ENCODE measurements around the gene LIN7B.
"Not testable (repeated sequence)": the region's sequence is repeated elsewhere in the genome, so short reads cannot be mapped to it uniquely, and the experiment has no call there.

LIN7B gene

DNA sequence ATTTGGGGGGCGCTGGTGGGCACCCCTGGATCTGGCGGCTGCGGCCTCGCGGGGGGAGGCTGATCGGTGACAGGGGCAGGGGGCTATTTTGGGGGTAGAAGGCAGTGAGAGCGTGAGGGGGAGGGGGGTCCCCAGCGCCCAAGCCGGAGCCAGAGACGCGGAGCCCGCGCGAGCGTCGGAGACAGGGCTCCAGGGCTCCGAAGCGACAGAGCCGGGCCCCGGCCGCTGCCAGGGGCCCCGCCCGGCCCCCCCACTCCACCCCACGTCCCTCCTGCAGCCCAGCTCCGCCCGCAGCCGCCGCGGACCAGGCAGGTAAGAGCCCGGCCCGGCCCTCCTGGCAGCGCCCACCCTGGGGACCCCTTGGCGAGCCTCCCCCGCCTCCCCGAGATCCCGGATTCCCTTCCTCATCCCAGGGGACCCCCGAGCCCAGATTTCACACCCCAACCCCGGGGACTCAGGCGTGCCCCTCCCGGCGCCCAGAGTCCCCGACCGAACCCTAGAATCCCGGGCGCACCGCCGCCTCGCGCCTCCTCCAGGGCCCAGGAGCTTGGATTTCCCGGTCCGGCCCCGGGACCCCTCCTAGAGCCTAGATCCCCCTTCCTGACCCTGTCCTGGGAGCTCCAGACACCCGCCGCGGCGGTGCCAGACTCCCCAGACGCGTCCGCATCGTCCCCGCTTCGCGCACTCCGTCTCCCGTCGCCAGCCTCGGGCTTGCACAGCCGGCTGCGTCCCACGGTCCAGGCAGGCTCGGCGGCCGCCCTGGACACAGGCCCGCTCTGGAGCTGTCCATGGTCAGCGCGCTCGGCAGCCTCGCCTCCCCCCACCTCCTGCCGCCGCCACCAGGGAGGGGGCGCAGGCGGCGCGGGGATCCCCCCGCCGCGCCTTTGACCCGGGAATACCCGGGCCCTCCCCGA lies 5.5 kb downstream of the LIN7B start, which contains the start of gene PPFIA3:
Gene PPFIA3 (plus strand): TSS at position 134 of the 914 bp plus-strand sequence. CDS start 8,330 bp downstream, outside the sequence.
- DNase-seq (ENCODE audit: low read depth) = no peak

DNA sequence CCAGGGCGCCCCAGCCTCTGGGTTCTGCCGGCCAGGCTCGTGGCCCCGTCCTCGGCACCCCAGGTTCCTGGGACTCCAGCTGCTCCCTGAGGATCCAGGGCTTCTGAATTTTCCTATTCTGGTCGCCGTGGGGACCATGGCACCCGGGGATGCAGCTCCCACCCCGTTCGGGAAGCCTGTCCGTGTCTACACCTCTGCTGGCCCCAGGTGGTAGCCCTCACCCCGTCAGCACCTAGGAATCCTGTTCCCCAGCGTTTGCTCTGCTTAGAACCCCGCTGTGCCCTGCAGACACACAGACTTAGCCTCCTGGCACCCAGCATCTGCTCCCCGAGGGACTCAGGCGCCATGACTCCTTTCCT lies 6.1 kb downstream of the LIN7B start:
- DNase-seq (ENCODE audit: low read depth) = no peak

DNA sequence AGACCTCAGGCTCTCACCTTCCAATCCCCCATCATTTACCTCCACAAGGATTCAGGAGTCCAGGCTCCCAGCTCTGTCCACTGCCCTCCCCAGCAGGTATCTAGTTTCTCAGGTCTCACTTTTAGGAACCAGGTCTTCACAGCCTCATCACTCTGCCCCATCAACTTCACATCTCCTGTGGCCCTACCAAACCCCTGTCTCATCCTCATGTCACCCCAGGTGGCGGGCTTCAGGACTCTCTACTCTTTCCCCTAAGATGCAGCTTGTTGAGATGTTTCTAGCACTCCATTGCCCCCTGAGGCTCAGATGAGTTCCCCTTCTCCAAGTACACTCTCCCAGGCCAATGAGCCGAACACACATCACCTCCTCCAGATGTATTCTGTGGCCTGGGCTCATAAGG lies 6.7 kb downstream of the LIN7B start:
- no peak for DNase-seq (ENCODE audit: low read depth)

DNA sequence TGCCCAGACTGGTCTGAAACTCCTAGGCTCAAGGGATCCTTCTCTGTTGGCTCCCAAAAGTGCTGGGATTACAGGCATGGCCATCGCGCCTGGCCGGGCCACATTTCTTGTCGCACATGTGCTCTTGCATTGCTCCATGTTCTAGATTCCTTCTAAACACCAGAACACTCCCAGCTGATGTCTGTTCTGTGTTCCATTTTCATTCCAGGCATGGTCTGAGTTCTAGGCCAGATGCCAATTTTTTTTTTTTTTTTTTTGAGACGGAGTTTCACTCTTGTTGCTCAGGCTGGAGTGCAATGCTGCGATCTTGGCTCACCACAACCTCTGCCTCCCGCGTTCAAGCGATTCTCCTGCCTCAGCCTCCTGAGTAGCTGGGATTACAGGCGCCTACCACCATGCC lies 7.7 kb downstream of the LIN7B start:
- not testable (repeated sequence) for DNase-seq (ENCODE audit: low read depth)

DNA sequence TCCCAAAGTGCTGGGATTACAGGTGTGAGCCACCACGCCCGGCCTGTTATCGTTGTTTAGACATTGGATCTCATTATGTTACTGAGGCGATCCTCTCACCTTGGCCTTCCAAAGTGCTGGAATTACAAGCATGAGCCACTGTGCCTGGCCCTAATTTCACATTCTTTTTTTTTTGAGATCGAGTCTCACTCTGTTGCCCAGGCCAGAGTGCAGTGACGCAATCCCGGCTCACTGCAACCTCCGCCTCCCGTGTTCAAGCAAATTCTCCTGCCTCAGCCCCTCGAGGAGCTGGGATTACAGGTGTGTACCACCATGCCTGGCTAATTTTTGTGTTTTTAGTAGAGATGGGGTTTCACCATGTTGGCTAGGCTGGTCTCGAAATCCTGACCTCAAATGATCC lies 9.1 kb downstream of the LIN7B start:
- not testable (repeated sequence) for DNase-seq (ENCODE audit: low read depth)

DNA sequence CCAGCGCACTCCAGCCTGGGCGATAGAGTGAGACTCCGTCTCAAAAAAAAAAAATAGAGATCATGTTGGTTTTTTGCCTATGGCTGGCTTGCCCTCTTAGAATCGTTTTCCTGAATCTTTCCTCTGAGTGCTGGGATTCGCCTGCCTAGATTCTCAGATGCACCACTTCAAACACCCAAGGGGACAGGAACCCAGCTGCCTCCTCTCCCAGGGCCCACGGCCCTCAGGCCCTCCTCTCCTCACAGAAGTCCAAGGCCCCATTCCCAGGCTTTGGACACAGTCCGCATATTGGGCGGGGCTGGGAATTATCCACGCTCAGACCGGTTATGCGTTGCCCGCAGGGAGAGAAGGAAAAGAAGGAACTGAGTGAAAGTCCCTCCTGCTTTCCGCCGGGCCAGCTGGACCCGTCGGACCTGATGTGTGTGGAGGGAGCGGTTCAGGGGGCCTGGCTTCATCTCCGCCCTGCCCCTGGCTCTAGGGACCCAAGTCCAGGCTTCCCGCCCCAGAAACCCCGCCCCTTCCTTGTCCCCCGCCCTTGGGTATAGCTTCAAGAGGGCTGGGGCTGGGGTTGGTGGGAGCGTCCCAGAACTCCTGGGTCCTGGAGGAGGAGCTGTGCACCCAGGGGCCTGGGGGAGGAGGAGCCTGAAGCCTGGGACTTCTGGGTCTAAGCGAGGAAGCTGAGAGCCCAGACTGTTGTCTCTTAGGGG lies 11.0 kb downstream of the LIN7B start:
- DNase-seq (ENCODE audit: low read depth) = no peak

DNA sequence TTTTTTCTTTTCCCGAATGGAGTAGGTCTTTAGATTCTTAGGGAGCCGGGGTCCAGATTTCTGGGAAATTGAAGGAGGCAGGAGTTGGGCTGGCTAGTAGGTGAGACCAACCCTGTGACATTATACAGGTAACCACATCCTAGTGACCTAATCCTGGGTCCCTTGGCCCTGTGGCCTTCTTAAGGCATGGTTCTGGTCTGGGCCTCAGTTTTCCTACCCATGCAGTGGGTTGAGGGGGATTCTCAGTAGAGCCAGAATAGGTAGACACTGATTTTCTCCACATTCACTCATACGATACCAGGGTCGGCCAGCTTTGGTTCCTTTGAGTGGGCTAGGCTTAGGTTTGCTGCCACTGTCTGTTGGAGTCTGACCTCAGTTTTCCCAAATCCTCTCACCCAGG lies 12.4 kb downstream of the LIN7B start:
- no peak for DNase-seq (ENCODE audit: low read depth)

DNA sequence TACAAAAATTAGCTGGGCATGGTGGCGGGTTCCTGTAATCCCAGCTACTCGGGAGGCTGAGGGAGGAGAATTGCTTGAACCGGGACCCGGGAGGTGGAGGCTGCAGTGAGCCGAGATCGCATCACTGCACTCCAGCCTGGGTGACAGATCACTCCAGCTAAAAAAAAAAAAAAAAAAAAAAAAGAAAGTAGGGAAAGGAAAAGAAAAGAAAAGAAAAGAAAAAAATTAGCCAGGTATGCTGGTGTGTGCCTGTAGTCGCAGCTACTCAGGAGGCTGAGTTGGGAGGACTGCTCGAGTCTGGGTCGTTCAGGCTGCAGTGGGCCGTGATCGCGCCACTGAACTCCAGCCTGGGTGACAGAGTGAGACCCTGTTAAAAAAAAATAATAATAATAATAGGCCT lies 13.1 kb downstream of the LIN7B start:
- not testable (repeated sequence) for DNase-seq (ENCODE audit: low read depth)

DNA sequence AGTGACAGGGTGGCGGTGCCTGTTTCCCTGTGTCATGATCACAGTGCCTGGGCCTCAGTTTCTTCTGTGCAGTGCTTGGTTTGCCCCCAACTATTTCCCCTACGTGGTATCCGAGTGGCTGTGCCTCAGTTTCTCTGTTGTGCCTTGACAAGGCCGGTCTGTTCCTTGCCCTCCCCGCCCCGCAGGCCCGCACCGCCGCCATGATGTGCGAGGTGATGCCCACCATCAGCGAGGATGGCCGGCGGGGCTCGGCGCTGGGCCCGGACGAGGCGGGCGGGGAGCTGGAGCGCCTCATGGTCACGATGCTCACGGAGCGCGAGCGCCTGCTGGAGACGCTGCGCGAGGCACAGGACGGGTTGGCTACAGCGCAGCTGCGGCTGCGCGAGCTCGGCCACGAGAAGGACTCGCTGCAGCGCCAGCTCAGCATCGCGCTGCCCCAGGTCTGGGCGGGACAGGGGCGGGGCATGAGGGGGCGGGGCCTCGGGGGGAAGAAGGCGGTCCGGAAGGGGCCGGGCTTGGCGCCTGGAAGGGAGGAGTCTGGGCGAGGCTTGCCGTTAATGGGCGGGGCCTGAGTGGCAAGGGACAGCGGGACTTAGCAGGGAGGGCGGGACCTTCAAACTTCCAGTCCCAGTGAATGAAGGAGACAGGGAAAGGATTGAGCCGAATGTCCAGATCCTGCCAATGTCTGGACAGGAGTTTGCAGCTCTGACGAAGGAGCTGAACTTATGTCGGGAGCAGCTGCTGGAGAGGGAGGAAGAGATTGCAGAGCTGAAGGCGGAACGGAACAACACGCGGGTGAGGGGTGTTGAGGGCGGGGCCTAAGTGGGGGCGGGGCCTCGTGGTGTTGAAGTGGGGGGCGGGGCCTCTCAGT lies 13.7 kb downstream of the LIN7B start:
- peak; percentile 82 for DNase-seq (ENCODE audit: low read depth)

DNA sequence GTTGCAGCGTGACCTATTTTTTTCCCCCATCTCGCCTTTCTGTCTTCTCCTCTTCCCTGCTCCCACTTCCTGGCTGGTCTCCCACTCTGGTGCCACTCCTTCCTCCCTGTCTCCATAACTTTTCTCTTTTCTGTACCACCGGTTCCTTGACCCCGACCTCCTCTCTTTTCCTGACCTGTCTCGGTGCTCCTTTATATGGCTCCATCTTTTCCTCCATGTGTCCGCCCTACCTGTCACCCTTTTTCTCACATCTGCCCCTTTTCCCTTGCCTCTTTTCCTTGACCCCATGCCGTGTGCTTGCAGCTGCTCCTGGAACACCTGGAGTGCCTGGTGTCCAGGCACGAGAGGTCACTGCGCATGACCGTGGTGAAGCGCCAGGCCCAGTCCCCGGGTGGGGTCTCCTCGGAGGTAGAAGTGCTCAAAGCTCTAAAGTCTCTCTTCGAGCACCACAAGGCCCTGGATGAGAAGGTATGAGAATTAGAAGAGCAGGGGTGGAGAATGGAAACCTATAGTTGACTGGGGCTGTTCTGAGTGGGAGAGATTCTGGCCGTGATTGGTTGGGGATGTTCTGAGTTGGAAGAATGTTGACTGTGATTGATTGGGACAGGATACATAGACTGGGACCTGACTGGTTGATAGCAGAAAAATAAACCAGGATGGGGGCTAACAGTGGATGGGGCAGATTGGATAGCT lies 14.5 kb downstream of the LIN7B start:
- no peak for DNase-seq (ENCODE audit: low read depth)

DNA sequence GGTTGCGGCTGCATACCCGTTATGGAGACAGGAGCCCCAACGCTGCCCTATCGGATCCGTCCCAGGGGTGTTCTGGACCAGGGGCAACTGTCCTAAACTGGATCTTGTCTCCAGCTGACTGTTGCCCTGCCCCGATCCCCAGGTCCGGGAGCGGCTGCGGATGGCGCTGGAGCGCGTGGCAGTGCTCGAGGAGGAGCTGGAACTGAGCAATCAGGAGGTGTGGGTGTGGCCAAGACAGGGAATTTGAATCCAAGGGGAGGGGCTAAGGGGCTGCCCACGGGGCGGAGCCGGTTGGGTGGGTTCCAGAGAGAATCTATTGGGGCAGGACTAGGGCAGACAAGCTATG lies 15.0 kb downstream of the LIN7B start:
- DNase-seq (ENCODE audit: low read depth) = no peak

DNA sequence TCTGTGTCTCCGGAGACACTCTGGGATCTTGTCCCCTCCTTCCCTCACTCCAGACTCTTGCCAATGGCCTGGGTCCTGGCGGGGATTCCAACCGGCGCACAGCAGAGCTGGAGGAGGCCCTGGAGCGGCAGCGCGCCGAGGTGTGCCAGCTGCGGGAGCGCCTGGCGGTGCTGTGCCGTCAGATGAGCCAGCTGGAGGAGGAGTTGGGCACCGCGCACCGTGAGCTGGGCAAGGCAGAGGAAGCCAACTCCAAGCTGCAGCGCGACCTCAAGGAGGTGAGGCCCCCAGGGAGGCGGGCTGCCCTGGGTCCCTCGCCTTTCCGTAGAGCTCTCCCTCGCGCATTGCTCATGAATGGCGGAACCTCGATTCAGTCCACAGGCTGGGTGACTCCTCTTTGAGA lies 16.2 kb downstream of the LIN7B start:
- DNase-seq (ENCODE audit: low read depth) = no peak

DNA sequence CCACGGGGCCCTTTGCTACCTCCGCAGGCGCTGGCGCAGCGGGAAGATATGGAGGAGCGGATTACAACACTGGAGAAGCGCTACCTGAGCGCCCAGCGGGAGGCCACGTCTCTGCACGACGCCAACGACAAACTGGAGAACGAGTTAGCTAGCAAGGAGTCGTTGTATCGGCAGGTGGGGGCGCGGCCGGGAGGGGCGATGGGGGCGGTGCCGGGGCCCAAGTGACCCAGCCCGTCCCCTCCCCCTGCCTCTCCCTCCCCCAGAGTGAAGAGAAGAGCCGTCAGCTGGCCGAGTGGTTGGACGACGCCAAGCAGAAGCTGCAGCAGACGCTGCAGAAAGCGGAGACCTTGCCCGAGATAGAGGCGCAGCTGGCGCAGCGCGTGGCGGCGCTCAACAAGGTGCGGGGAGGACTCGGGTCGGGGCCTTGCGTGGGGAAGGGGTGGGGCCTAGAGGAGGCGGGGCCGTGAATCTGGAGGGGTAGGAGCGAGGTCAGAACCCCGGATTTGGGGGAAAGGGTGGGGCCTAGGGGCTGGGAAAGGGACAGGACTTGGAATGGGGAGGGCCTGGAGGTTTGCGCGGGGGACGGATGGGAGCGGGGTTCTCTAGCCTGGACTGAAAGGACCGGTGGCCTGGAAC lies 18.9 kb downstream of the LIN7B start:
- no peak for DNase-seq (ENCODE audit: low read depth)

DNA sequence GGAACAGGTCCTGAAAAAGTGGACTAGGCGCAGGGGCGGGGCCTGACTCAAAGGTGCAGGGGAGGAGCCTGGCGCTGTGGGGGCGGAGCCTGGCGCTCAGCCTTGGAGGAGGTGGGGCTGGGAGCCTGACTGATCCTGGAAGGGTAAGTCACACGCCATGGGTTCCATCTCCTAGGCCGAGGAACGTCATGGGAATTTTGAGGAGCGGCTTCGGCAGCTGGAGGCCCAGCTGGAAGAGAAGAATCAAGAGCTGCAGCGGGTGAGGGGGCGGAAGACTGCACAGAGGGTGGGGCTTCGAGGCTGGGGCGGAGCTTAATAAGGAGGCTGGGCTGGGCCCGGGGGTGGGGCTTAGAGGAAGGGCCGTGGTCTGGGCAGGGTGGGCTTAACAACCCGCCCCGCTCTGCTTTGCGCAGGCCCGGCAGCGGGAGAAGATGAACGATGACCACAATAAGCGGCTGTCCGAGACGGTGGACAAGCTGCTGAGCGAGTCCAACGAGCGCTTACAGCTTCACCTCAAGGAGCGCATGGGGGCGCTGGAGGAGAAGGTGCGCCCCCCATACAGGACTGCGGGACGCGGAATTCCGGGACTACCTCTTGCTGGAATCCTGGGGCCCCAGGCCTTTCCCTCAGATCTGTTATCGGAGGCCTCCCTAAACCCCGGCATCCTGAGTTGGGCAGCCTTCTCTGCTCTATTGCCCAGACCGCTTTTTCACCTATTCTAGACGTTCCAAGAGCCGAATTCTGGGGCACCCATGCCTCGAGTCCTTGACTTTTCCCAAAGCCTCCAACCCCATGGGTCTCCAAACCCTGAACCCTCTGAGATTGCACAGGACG lies 19.7 kb downstream of the LIN7B start:
- no peak for DNase-seq (ENCODE audit: low read depth)

DNA sequence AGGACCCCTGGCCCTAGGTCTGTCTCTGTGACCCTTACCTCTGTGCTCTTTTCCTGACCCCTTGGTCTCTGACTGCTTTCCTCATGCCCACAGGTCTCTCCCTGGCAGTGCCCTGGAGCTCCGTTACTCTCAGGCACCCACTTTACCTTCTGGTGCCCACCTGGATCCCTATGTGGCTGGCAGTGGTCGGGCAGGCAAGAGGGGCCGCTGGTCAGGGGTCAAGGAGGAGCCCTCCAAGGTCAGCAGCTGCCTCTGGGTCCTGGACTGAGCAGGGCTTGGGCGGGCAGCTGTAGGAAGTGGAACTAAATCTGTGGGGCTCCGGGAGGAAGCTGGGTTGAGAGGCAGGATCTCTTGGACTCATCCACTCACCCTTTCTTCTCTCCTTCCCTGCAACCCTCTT lies 21.5 kb downstream of the LIN7B start:
- DNase-seq (ENCODE audit: low read depth) = no peak

DNA sequence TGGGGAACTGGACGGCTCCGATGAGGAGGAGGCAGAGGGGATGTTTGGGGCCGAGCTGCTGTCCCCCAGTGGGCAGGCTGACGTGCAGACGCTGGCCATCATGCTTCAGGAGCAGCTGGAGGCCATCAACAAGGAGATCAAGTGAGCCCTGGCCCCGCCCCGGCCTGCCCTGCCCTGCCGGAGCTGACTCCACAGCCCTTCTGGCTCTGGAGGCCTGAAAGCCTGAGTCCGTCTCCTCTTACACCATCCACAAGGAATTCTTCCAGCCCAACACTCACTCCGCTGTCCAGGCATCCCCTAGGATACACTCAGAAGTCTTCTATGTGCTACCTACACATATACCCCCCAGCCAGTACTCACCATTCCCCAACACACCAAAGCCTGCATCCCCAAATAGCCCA lies 22.6 kb downstream of the LIN7B start:
- no peak for DNase-seq (ENCODE audit: low read depth)

DNA sequence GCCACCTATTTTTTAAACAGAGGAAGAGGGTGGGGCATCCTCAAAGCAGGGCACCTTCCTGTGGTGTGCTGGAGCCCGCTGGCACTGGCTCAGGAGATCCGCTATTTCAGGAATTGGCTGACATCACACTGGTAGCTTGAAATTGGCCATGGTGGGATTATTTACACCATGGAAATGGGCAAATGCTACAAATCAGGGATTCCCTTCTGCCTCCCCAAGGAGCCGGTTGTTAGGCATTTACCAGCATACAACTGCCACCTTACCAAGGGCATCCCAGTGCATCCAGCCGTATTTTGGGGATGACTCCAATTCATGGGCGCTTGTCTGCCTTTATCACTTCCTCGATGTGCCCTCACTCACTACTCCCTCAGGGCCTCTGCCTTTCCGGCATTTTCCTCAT lies 26.8 kb downstream of the LIN7B start:
- no peak for DNase-seq (ENCODE audit: low read depth)

DNA sequence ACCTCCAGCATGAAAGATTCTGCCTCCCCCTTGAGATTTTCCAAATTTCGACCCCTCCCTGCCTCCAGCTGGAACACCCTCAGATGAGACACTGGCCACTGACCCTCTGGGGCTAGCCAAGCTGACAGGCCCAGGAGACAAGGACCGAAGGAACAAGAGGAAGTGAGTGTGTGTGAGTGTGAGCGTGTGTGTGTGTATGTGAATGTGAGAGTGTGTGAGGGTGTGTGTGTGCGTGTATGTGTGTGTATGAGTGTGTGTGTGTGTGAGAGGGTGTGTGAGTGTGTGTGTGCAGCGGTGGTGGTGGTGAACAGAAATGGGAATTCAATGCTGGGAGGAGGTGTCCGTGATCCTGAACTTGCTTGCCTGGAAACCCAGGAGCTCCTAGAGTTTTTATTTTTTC lies 27.2 kb downstream of the LIN7B start:
- DNase-seq (ENCODE audit: low read depth) = no peak

DNA sequence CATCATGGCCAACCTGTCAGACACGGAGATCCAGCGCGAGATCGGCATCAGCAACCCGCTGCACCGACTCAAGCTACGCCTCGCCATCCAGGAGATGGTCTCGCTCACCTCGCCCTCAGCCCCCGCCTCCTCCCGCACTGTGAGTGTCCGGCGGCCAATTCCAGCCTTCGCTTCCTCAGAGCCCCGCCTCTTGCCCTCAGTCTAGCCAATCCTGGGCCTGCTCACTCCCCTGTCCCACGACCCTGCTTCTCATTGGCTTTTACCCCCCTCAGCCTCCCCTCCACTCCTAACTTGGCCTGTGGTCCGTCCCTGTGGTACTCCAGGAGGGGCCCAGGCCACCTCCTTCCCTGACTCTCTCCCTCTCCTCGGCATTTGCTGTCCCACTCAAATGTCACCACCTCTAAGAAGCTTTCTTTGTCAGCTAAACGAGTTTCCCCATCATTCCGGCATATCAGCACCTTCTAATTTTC lies 28.7 kb downstream of the LIN7B start:
- DNase-seq (ENCODE audit: low read depth) = peak; percentile 45
